Common myeloid progenitor, CD34-positive (primary cell): ENCODE results near the gene ATF4.
A peak's percentile ranks its signal among the peaks of the same experiment; 100 is the strongest.

Experiments
- CTCF ChIA-PET: fragments of 350-600 bp; sonication (Branson Sonifier 250); formaldehyde crosslinking; loops from one replicate; lab custom pipeline; 2021; ENCODE audit warnings: antibody characterized with exemption; lab: Charles Lee
- POLR2A ChIA-PET: fragments of 350-600 bp; sonication (Branson Sonifier 250); formaldehyde crosslinking; loops from one replicate; lab custom pipeline; 2021; ENCODE audit warnings: antibody characterized with exemption; lab: Charles Lee
- DNase-seq, 3 donors: peaks; one replicate each; pipeline versions ENCODE4 v3.0.0 to v3.0.0-alpha.2; 2013
- H3K27ac ChIP-seq, 2 experiments: 1 replicate in 1 of 2; 2 replicates in 1 of 2; pipeline ENCODE4 v1.7.0; 2013; ENCODE audit warnings: inconsistent platforms in 2 of 2, low read length in 2 of 2, mild to moderate bottlenecking in 2 of 2, low read depth in 1 of 2, moderate library complexity in 1 of 2; ENCODE audit not compliant: severe bottlenecking in 2 of 2, insufficient read depth in 1 of 2, poor library complexity in 1 of 2
- H3K27me3 ChIP-seq, 5 experiments: replicated peaks in 2 of 5; 1 replicate in 3 of 5; 2 replicates in 2 of 5; pipeline versions ENCODE4 v1.6.1 to v1.7.0; 2013; ENCODE audit warnings: low read length in 4 of 5, mild to moderate bottlenecking in 2 of 5, moderate library complexity in 2 of 5, inconsistent platforms in 1 of 5; ENCODE audit not compliant: insufficient read depth in 5 of 5, control insufficient read depth in 4 of 5
- H3K36me3 ChIP-seq, 4 experiments: 1 replicate in 2 of 4; 2 replicates in 2 of 4; pipeline versions ENCODE4 v1.6.1 to v1.7.0; 2013; ENCODE audit warnings: low read length in 3 of 4, control low read depth in 1 of 4, mild to moderate bottlenecking in 1 of 4; ENCODE audit not compliant: control insufficient read depth in 4 of 4, insufficient read depth in 4 of 4
- H3K4me1 ChIP-seq, 4 experiments: 1 replicate in 3 of 4; 2 replicates in 1 of 4; pipeline versions ENCODE4 v1.6.1 to v1.7.1; 2013; ENCODE audit warnings: low read length in 3 of 4, mild to moderate bottlenecking in 3 of 4, control low read depth in 1 of 4, inconsistent platforms in 1 of 4, moderate library complexity in 1 of 4; ENCODE audit not compliant: control insufficient read depth in 4 of 4, insufficient read depth in 4 of 4; ENCODE audit errors: control extremely low read depth in 1 of 4
- H3K4me3 ChIP-seq, 7 experiments: 1 replicate in 4 of 7; 2 replicates in 3 of 7; pipeline versions ENCODE4 v1.5.1 to v1.7.0; 2013; ENCODE audit warnings: mild to moderate bottlenecking in 7 of 7, low read length in 6 of 7, moderate library complexity in 6 of 7, inconsistent platforms in 2 of 7, low read depth in 2 of 7, control low read depth in 1 of 7; ENCODE audit not compliant: insufficient read depth in 4 of 7, control insufficient read depth in 1 of 7; ENCODE audit errors: extremely low read depth in 1 of 7
- H3K9me3 ChIP-seq, 5 experiments: 1 replicate in 4 of 5; 2 replicates in 1 of 5; pipeline versions ENCODE4 v1.6.1 to v1.7.1; 2013; ENCODE audit warnings: low read length in 4 of 5, mild to moderate bottlenecking in 2 of 5, inconsistent platforms in 1 of 5, low read depth in 1 of 5, moderate library complexity in 1 of 5; ENCODE audit not compliant: control insufficient read depth in 4 of 5, insufficient read depth in 2 of 5; ENCODE audit errors: control extremely low read depth in 1 of 5
- WGBS: methylation state at CpG from one replicate; pipeline ENCODE4 v1.1.5; 2013; ENCODE audit not compliant: insufficient coverage; 5-methylcytosine and 5-hydroxymethylcytosine counted together

Gene ATF4

DNA sequence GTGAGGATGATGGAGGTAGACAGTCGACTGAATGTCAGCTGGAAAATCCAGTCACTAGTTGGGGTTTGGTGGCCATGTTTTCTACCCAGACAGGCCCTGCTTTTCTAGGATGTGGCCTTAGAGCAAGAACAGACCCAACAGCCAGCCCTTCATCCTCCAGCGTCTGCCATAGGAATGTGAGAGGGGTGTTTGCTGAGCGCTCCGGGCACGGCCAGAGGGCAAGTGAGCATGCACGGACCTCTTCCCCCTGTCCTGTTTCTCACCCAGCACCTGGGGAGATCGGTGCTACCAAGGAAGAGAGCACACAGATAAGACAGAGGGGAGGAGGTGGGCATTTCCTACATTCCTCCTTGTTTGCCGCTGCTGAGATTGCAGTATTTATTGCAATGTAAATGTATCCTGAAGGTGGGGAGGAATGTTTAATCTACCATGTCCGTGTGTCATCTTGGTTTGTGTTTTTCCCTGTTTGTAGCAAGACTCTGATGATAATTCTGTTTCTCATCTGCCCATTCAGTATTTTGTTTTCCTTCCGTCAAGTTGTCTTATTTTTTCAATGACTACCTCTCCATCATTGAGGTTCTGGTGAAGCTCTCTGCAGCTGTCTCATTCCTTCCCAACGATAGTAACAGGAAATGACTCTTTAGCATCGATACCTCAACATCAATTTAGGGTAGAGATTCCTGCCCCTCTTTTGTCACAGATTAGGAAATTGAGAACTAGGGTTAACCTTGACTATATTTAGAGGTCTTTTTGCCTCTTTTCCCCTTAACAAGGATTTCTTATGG lies 4.9 kb upstream of the ATF4 start:
- 94% methylated on average over 9 of the region's 12 CpGs for WGBS
- no peak for DNase-seq
- H3K27ac ChIP-seq = no peak overlapping the region
- peaks cover 5 to 20% (median 18%) of the 10 kb centered on the region in 4 experiments for H3K4me1 ChIP-seq
- H3K4me3 ChIP-seq = no peak overlapping the region
- ChIA-PET POLR2A (no interaction called here), CTCF (interaction anchor here (0.9 to 13.0 kb wide), 12 partner anchors 8 to 196 kb away, joined by 3 to 254 read pairs (median 8); partner anchors contain the start of genes MIEF1, RPL3 and SYNGR1)
- H3K36me3 ChIP-seq = peaks cover 7 to 67% (median 55%) of the 10 kb centered on the region in 4 experiments
- H3K27me3 ChIP-seq = no peaks in the 10 kb centered on the region
- H3K9me3 ChIP-seq = no peaks in the 10 kb centered on the region

DNA sequence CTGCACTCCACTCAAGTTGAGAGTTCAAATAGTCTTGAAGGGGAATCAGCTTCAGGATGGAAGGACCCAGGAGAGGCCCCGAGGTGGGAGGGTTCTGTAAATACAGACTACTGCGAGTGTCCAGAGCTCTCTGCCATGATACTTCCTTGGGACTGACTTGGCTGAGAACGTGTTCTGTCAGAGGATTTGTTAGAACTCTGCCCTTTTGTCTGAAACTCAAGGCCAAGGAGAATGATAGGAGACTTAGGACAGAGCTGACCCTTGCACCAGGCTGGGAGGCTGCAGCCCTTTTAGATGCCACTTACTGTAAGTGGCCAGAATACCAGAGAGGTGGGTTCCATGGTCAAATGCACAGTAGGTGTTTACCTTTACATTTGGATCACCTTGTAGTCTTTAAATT lies 2.9 kb upstream of the ATF4 start:
- no peak overlapping the region for H3K4me3 ChIP-seq
- H3K27me3 ChIP-seq = no peaks in the 10 kb centered on the region
- DNase-seq = no peak
- H3K36me3 ChIP-seq = peaks cover 4 to 62% (median 47%) of the 10 kb centered on the region in 4 experiments
- ChIA-PET CTCF (interaction anchor here (0.6 to 13.0 kb wide), 10 partner anchors 8 to 810 kb away, joined by 3 to 254 read pairs (median 3); partner anchors contain the start of gene MIEF1), POLR2A (interaction anchor here (1.1 kb wide), 1 partner anchor 16 kb away, joined by 3 read pairs; the partner anchor contains the start of gene MIEF1)
- 96% methylated on average over 3 of the region's 3 CpGs for WGBS
- peak overlapping the region in 1 of 2 experiments; percentile 99 for H3K27ac ChIP-seq
- H3K9me3 ChIP-seq = no peaks in the 10 kb centered on the region
- peaks cover 5 to 33% (median 30%) of the 10 kb centered on the region in 4 experiments for H3K4me1 ChIP-seq

DNA sequence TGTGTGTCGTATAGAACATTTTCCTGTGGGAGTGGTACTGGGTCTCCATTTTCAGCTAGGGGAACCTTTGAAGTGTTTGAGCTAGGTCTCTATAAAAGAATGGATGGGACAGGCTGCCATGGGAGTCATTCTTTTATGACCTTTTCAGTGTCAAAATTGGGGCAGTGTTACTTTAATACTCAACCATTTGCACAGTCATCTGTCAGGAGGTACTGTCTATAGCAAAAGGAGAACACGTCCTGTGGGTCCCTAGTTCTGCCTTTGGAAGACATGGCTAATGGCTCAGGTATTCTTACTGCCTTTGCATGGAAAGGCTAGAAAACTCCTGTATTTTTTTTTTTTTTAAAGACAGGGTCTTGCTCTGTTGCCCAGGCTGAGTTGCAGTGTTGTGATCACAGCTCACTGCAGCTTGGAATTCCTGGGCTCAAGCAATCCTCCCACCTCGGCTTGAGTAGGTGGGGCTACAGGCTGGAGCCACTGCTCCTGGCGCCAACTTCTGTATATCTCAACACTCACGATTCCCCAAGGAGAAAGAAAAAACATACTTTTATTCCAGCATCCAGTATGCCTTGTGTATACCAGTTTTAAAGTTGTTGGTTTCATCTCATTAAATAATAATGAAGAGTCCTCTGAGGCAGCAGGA lies 2.1 kb upstream of the ATF4 start:
- CTCF ChIA-PET = interaction anchor here (0.9 to 13.0 kb wide), 6 partner anchors 7 to 198 kb away, joined by 3 to 254 read pairs (median 24); partner anchors contain the start of gene MIEF1
- Histone ChIP-seq H3K4me3 (peak overlapping the region in 2 of 7 experiments; percentile 94 to 95), H3K4me1 (peaks cover 11 to 41% (median 36%) of the 10 kb centered on the region in 4 experiments), H3K9me3 (no peaks in the 10 kb centered on the region), H3K27ac (peak overlapping the region in 1 of 2 experiments; percentile 99), H3K36me3 (peaks cover 6 to 69% (median 50%) of the 10 kb centered on the region in 4 experiments), H3K27me3 (no peaks in the 10 kb centered on the region)
- peak in 1 of 3 donors; percentile 36 for DNase-seq
- 63% methylated on average over 1 of the region's 5 CpGs for WGBS
- POLR2A ChIA-PET = interaction anchor here (1.1 kb wide), 1 partner anchor 16 kb away, joined by 3 read pairs; the partner anchor contains the start of gene MIEF1

DNA sequence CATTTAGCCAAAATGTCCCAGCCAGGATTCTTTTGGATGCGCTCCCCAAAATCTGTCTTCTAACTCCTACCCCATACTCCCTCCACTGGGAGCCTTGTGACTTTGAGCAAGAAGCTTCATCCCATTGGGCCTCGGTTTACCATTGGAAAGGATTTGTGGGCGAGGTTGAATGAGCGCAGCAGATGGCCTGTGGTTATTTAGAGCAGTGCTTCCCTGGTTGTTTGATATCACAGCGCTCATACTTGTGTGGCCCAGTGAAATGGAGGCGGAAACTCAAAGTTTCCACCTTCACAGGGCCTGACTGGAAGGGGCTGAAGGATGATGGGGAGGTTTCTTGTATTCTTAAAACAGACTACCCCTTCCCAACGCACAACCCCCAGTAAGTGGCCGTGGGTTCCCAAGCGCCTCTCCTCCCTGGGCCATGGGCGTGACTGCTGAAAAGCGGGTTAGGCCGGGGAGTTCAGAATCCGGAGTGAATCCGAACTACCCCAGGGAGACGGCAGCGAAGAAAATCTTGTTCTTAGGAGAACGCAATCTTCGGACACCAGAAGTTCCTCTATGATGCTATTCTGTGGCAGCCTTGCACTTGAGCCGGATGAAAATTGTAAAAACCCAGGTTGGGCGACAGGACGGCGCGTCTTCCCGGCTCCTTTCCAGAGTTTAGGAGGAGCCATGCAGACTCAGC lies 1.2 kb upstream of the ATF4 start:
- Histone ChIP-seq H3K27me3 (no peaks in the 10 kb centered on the region), H3K36me3 (peaks cover 8 to 66% (median 46%) of the 10 kb centered on the region in 4 experiments), H3K27ac (peak overlapping the region; percentile 96 to 99), H3K9me3 (no peaks in the 10 kb centered on the region), H3K4me3 (peak overlapping the region; percentile 57 to 97 (median 95)), H3K4me1 (peaks cover 11 to 46% (median 41%) of the 10 kb centered on the region in 4 experiments)
- ChIA-PET CTCF (interaction anchor here (1.0 to 13.0 kb wide), 7 partner anchors 8 to 26 kb away, joined by 5 to 254 read pairs (median 17); a partner anchor contains a TSS), POLR2A (interaction anchor here (0.6 to 1.7 kb wide), 9 partner anchors 10 to 525 kb away, joined by 3 to 17 read pairs (median 3); partner anchors contain the start of genes MIEF1 and RPL3)
- 7% methylated on average over 19 of the region's 24 CpGs for WGBS
- DNase-seq = peak in 2 of 3 donors; percentile 58 to 66

DNA sequence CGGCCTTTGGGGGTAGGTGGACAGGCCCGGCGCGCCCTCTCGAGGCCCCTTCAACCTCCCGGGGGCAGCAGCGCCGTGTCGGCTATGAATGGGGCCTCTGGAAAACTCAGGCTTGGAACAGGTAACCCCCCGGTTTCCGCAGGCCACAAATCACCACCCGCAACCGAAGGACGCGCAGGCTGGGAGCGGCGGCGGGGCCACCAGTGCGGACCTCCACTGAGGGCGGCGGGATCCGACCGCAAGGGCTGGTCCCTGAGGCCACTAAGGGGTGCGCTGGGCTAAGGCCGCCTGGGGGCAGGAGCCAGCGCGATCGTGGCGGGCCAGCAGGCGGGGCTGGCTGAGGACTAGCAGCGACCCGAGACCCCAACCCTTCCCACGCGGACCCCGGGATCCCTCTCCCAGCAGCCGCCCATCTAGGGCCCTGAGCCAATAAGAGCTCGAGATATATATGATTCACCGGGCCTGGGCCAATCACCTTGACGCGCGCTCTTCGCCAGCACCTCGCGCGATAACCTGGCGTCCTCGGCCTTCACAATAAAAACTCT lies 609 bp upstream of the ATF4 start:
- DNase-seq = peak; percentile 99 to 100 (median 100)
- CTCF ChIA-PET = interaction anchor here (0.6 to 2.0 kb wide), 6 partner anchors 9 to 176 kb away, joined by 3 to 17 read pairs (median 5); no protein-coding TSS in a partner anchor
- 0% methylated on average over 37 of the region's 47 CpGs for WGBS

More for the DNA sequence above, 609 bp upstream of the ATF4 start:
- no peaks in the 10 kb centered on the region for H3K9me3 ChIP-seq
- POLR2A ChIA-PET = interaction anchor here (0.6 to 1.7 kb wide), 11 partner anchors 10 to 524 kb away, joined by 3 to 17 read pairs (median 3); partner anchors contain the start of genes MIEF1, RPL3 and RPS19BP1
- peaks cover 12 to 66% (median 46%) of the 10 kb centered on the region in 4 experiments for H3K36me3 ChIP-seq
- peak overlapping the region; percentile 57 to 97 (median 95) for H3K4me3 ChIP-seq
- H3K27me3 ChIP-seq = no peaks in the 10 kb centered on the region
- H3K4me1 ChIP-seq = peaks cover 11 to 51% (median 46%) of the 10 kb centered on the region in 4 experiments
- peak overlapping the region; percentile 96 to 99 for H3K27ac ChIP-seq
